Measurements from ENCODE around the gene USP24. TPM values are rescaled to one million over a fixed set of nuclear protein-coding genes. Genes with fewer than 3 reads are reported as not detected.

The USP24 gene
- total RNA-seq, 1 experiment from 2014 or later: 35.3 TPM

- H3K23me2 ChIP-seq (ENCODE audit: insufficient read length, low read depth, low read length, poor library complexity, severe bottlenecking): no peaks in the 10 kb centered on the region
- WGBS (ENCODE audit: extremely low coverage, insufficient read length, low lambda C conversion rate): no CpG with 5 or more reads among the region's 4 CpGs
- H3K36me3 Mint-ChIP-seq (ENCODE audit: insufficient read depth in 1 of 3, low read depth in 3 of 3): peaks cover 14 to 80% (median 57%) of the 10 kb centered on the region in 3 experiments
- TF ChIP-seq, protein P1, sequence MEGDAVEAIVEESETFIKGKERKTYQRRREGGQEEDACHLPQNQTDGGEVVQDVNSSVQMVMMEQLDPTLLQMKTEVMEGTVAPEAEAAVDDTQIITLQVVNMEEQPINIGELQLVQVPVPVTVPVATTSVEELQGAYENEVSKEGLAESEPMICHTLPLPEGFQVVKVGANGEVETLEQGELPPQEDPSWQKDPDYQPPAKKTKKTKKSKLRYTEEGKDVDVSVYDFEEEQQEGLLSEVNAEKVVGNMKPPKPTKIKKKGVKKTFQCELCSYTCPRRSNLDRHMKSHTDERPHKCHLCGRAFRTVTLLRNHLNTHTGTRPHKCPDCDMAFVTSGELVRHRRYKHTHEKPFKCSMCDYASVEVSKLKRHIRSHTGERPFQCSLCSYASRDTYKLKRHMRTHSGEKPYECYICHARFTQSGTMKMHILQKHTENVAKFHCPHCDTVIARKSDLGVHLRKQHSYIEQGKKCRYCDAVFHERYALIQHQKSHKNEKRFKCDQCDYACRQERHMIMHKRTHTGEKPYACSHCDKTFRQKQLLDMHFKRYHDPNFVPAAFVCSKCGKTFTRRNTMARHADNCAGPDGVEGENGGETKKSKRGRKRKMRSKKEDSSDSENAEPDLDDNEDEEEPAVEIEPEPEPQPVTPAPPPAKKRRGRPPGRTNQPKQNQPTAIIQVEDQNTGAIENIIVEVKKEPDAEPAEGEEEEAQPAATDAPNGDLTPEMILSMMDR (conservative IDR thresholded peaks at IDR 0.05): no peak
- H3K9ac ChIP-seq (ENCODE audit: extremely low read depth, insufficient read length, low read length): no peak overlapping the region
- no peak overlapping the region for H3K4ac ChIP-seq (ENCODE audit: low read depth, low read length)
- H3K9me3 Mint-ChIP-seq: no peaks in the 10 kb centered on the region
- no peak overlapping the region for H4K5ac ChIP-seq (ENCODE audit: insufficient read length, low read depth, low read length)
- no peak overlapping the region for H3K4me3 Mint-ChIP-seq
- H3K79me1 ChIP-seq (ENCODE audit: insufficient read depth, low read depth, low read length, poor library complexity, severe bottlenecking): no peaks in the 10 kb centered on the region
- DNase-seq: no peak
- no peak overlapping the region for H4K91ac ChIP-seq (ENCODE audit: insufficient read length, low read depth, low read length)
- no peak overlapping the region for H4K8ac ChIP-seq (replicated peaks; ENCODE audit: insufficient read length, low read depth, low read length)
- H3K18ac ChIP-seq (ENCODE audit: insufficient read length, low read depth, low read length): no peak overlapping the region
- no peak overlapping the region for H2BK120ac ChIP-seq (ENCODE audit: low read depth, low read length, poor library complexity, severe bottlenecking)
- H3K27ac Mint-ChIP-seq: peak overlapping the region in 2 of 3 experiments; percentile 9 to 17; a peak in 2 of 7 replicates
- H2BK12ac ChIP-seq (ENCODE audit: insufficient read length, low read depth, low read length): no peak overlapping the region
- H3K23ac ChIP-seq (ENCODE audit: insufficient read length, low read depth, low read length): no peak overlapping the region
- no peaks in the 10 kb centered on the region for H3K4me1 Mint-ChIP-seq
- H3K14ac ChIP-seq (ENCODE audit: insufficient read depth, low read length): no peak overlapping the region
- no peak overlapping the region for H2BK15ac ChIP-seq (ENCODE audit: low read depth, low read length)
- H2BK5ac ChIP-seq (ENCODE audit: insufficient read length, low read length): no peak overlapping the region
- no peaks in the 10 kb centered on the region for H3K27me3 Mint-ChIP-seq (ENCODE audit: low read depth)
- H3K4me1 ChIP-seq (ENCODE audit: insufficient read depth, low read length): no peaks in the 10 kb centered on the region
- H2BK20ac ChIP-seq (ENCODE audit: low read depth, low read length, poor library complexity, severe bottlenecking): no peak overlapping the region
- H3K27ac ChIP-seq (ENCODE audit: insufficient read length, low read depth, low read length): no peak overlapping the region
- no peaks in the 10 kb centered on the region for H4K20me1 ChIP-seq (ENCODE audit: control insufficient read depth, insufficient read depth, insufficient read length)
- no peak overlapping the region for H2AFZ ChIP-seq (ENCODE audit: low read length)
- no peak overlapping the region for H3K4me2 ChIP-seq (ENCODE audit: insufficient read depth, insufficient read length, low read length)
- no peak overlapping the region for H2AK5ac ChIP-seq (ENCODE audit: insufficient read length, low read length)
- no peak overlapping the region for H3K56ac ChIP-seq (ENCODE audit: insufficient read length, low read depth, low read length)
- no peak overlapping the region for H3T11ph ChIP-seq (ENCODE audit: low read length)
- no peaks in the 10 kb centered on the region for H3K79me2 ChIP-seq (ENCODE audit: insufficient read depth, low read length)
- no peaks in the 10 kb centered on the region for H3K27me3 ChIP-seq (ENCODE audit: insufficient read depth, low read length)
- H3K9me3 ChIP-seq (ENCODE audit: control insufficient read depth, low read depth, low read length): no peaks in the 10 kb centered on the region
Observed at GRCh38 chr1:55088413-55088812, 126.8 kb downstream of the USP24 start.

All from H9 (cell line).